ENCODE data around the gene RIMS4. TPM values are rescaled to one million over a fixed set of nuclear protein-coding genes. Genes with fewer than 3 reads are reported as not detected.

The RIMS4 gene
- total RNA-seq, 3 donors from 2014 or later: 0.66 to 1.8 (median 0.96) TPM

DNA sequence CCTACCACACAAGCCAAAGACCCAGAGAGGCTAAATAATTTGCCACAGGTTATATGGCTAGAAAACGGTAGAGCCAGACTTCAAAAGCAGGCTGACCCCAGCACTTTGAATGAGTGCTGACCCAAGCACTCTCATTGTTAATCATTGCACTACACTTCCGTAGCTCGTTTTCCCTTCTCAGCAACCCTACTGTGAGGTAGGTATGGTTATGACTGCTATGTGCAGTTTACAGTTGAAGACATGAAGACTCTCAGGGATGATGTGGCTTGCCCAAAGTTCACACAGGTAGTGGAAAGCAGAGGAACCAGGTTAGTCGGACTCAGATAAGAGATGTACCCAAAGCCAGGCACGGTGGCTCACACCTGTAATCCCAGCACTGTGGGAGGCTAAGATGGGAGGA, 33.5 kb upstream of the RIMS4 start:
- H3K27ac ChIP-seq: no peak overlapping the region
- intact Hi-C loops (cut with DNase I; ENCODE audit: low total_unique reads): no loop called here
- TF ChIP-seq POLR2AphosphoS5 (IDR thresholded peaks at IDR 0.05): no peak
- TF ChIP-seq, protein P1, sequence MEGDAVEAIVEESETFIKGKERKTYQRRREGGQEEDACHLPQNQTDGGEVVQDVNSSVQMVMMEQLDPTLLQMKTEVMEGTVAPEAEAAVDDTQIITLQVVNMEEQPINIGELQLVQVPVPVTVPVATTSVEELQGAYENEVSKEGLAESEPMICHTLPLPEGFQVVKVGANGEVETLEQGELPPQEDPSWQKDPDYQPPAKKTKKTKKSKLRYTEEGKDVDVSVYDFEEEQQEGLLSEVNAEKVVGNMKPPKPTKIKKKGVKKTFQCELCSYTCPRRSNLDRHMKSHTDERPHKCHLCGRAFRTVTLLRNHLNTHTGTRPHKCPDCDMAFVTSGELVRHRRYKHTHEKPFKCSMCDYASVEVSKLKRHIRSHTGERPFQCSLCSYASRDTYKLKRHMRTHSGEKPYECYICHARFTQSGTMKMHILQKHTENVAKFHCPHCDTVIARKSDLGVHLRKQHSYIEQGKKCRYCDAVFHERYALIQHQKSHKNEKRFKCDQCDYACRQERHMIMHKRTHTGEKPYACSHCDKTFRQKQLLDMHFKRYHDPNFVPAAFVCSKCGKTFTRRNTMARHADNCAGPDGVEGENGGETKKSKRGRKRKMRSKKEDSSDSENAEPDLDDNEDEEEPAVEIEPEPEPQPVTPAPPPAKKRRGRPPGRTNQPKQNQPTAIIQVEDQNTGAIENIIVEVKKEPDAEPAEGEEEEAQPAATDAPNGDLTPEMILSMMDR (IDR thresholded peaks at IDR 0.05): no peak
- TF ChIP-seq POLR2A (IDR thresholded peaks at IDR 0.05): no peak
- DNase-seq (ENCODE audit: low spot score in 2 of 2): no peak
- H3K4me3 ChIP-seq: no peak overlapping the region
- no peaks in the 10 kb centered on the region for H3K36me3 ChIP-seq
- no peaks in the 10 kb centered on the region for H3K27me3 ChIP-seq
- H3K4me1 ChIP-seq: no peaks in the 10 kb centered on the region
- no peaks in the 10 kb centered on the region for H3K9me3 ChIP-seq

DNA sequence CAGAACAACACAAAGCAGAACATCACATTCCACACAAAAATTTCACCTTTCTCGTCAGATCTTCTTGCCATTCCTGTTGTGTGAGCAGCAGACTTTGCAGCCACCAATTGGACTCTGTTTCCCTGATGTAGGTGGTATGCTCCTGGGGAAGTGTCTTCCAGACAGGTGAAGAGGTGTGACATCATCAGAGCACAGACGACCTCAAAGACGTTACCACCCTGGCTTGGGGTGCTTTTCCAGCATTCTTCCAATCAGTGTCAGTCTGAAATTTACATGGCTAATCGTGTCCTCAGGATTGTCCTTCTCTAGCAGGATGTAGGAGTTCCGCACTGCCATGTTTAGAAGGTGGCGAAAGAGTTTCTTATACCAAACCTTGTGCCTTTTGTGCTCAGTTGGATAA, 31.6 kb upstream of the RIMS4 start:
- Histone ChIP-seq H3K4me3 (no peak overlapping the region), H3K27me3 (no peaks in the 10 kb centered on the region), H3K4me1 (no peaks in the 10 kb centered on the region), H3K27ac (no peak overlapping the region), H3K9me3 (no peaks in the 10 kb centered on the region), H3K36me3 (no peaks in the 10 kb centered on the region)
- no peak for TF ChIP-seq POLR2AphosphoS5 (IDR thresholded peaks at IDR 0.05)
- TF ChIP-seq, protein P1 (IDR thresholded peaks at IDR 0.05): no peak
- no peak for TF ChIP-seq POLR2A (IDR thresholded peaks at IDR 0.05)
- intact Hi-C loops (cut with DNase I; ENCODE audit: low total_unique reads): no loop called here
- no peak for DNase-seq (ENCODE audit: low spot score in 2 of 2)

DNA sequence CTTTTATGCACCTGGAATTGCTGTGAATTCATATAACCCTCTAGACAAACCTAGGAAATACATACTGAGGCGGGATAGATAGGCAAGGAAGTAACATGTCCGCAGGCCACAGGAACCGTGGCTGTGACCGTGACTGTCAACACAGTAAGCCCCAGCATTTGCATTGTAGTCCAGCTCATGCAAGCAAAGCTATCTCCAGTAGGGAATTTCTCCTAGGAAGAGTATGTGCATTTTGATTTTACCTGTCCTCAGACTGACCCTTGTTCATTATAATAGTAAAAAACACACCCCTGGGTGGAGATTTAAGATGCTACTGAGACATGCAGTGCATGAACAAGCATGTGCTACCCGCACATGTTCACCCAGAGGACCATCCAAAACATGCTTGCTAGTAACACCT, 30.5 kb upstream of the RIMS4 start:
- Histone ChIP-seq H3K27me3 (peaks cover 0 to 4% of the 10 kb centered on the region in 2 donors), H3K4me3 (no peak overlapping the region), H3K9me3 (no peaks in the 10 kb centered on the region), H3K27ac (no peak overlapping the region), H3K36me3 (no peaks in the 10 kb centered on the region), H3K4me1 (no peaks in the 10 kb centered on the region)
- TF ChIP-seq POLR2AphosphoS5 (IDR thresholded peaks at IDR 0.05) (no peak), POLR2A (IDR thresholded peaks at IDR 0.05) (no peak)
- TF ChIP-seq, protein P1 (IDR thresholded peaks at IDR 0.05): no peak
- intact Hi-C loops (cut with DNase I; ENCODE audit: low total_unique reads): no loop called here
- DNase-seq (ENCODE audit: low spot score in 2 of 2): no peak

DNA sequence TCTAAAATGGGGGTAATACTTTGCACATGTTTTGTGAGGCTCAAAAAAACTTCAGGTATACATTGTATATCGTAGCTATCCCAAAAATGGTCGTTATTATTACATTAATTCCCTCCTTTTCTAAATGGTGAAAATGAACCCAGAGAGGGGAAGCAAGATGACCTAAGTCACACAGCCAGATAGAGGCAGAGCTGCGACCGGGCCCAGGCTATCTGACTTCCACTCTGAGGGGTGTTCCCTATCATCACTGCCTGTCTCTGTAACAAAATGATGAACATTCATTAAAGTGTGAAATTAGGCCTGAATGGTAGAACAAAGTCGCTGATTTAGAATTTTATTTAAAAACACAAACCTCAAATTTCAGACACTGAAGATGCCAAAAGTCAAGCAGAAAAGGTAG, 29.1 kb upstream of the RIMS4 start:
- Histone ChIP-seq H3K36me3 (no peaks in the 10 kb centered on the region), H3K27me3 (peaks cover 0 to 4% of the 10 kb centered on the region in 2 donors), H3K4me3 (no peak overlapping the region), H3K4me1 (no peaks in the 10 kb centered on the region), H3K27ac (no peak overlapping the region), H3K9me3 (no peaks in the 10 kb centered on the region)
- intact Hi-C loops (cut with DNase I; ENCODE audit: low total_unique reads): no loop called here
- no peak for DNase-seq (ENCODE audit: low spot score in 2 of 2)
- no peak for TF ChIP-seq POLR2AphosphoS5 (IDR thresholded peaks at IDR 0.05)
- TF ChIP-seq, protein P1 (IDR thresholded peaks at IDR 0.05): no peak
- no peak for TF ChIP-seq POLR2A (IDR thresholded peaks at IDR 0.05)

DNA sequence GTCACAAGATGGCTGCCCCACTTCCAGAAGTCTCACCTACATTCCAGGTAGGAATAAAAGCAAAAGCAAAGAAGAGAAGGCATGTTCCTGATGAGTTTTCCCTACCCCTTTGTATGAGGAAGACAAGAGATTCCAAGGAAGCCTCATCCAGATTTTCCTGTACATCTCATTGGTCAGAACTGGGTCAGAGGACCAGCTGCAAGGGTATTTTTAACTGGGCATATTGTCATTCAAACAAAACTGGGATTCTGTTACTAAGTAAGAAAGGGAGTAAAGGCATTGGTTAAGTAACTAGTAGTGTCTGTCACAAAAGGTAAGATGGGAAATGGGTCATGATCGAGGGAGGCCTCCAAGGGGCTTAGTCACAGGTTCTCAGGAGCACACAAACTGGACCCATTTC, 28.2 kb upstream of the RIMS4 start:
- no peaks in the 10 kb centered on the region for H3K36me3 ChIP-seq
- DNase-seq (ENCODE audit: low spot score in 2 of 2): no peak
- H3K9me3 ChIP-seq: no peaks in the 10 kb centered on the region
- no peak for TF ChIP-seq POLR2A (IDR thresholded peaks at IDR 0.05)
- TF ChIP-seq POLR2AphosphoS5 (IDR thresholded peaks at IDR 0.05): no peak
- TF ChIP-seq, protein P1 (IDR thresholded peaks at IDR 0.05): no peak
- no peak overlapping the region for H3K27ac ChIP-seq
- peaks cover 0 to 4% of the 10 kb centered on the region in 2 donors for H3K27me3 ChIP-seq
- H3K4me3 ChIP-seq: no peak overlapping the region
- intact Hi-C loops (cut with DNase I; ENCODE audit: low total_unique reads): no loop called here
- H3K4me1 ChIP-seq: no peaks in the 10 kb centered on the region
